Stimulated activated CD8-positive, alpha-beta memory T cell treated with anti-CD3 and anti-CD28 coated beads, Interleukin-7, amount 100 ng/mL, for 4 hours (primary cell): Measurements from ENCODE around the gene PDE3A.

Experiments used
- DNase-seq, 2 donors: peaks; one replicate each; pipeline ENCODE4 v3.0.0-alpha.2; 2020; ENCODE audit warnings: low read depth in 2 of 2

Gene PDE3A

DNA sequence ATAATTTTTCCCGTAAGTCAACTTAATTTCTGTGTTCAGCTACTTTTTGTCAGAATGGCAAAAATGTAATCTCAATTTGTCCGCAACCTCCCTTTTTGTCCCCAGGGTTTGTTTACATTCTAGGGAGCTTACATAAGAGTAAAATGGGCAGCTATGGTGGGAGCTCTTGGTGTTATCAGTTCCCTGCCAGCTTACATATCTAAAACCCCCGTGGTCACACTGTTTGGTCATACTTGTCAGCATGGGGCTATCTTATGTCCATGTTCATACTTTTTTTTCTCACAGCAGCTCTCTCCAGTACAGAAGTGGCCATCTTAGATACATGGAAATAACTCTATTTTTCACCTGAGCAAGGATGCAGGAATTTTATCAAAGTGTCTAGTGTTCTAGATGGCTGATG lies 343.5 kb downstream of the PDE3A start:
- DNase-seq: no peak

DNA sequence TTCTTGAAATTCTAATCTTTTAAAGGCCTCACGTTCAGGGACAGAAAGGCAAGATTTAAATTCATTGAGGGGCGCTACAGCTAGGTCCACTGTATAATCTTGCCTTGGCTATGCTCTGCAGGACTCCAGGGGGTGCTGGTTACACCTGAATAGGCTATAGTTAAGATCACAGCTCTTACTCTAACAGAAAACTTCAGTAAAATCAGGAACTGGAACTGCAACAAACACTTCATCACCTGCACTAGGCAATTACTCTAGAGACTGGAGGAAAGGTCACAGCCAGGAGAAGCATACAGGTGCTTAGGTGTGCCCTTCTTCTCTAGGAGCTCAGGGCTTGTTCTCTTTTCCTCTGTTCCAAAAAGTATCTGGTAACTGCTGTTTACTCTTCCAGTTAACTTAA lies 347.7 kb downstream of the PDE3A start:
- no peak for DNase-seq

DNA sequence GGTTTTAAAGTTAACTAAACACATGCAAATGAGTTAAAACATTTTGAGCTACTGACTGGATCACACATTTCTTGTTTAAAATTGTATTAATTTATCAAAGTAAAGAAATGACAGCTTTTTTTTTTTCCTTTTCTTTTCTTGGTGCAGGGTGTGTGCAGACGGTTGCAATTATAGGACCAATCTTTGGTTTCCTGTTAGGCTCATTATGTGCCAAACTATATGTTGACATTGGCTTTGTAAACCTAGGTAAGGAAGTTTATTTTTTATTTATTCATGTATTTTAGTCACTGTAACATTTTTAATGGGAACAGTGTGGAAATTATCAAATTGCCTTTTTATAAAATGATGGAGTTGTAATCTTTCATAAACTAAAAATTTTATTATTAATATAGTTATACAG lies 348.6 kb downstream of the PDE3A start:
- no peak for DNase-seq

DNA sequence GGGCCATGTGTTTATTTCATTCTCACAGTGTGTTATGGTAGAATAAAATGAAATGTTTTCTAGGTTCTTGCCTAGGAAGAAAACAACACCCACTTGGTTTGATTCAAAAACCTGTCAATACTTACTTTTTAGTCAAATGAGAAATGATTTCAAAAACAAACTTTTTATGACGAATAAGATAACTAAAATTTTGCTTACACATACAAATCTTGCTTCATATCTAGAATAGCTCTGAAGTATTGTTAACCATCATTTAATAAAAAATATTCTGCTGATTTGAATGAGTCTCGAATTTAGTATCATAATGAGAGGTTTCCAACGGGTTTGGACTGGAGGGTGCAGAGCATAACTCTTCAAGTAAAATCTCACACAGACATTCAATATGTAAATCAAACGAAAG lies 350.0 kb downstream of the PDE3A start:
- DNase-seq: no peak

DNA sequence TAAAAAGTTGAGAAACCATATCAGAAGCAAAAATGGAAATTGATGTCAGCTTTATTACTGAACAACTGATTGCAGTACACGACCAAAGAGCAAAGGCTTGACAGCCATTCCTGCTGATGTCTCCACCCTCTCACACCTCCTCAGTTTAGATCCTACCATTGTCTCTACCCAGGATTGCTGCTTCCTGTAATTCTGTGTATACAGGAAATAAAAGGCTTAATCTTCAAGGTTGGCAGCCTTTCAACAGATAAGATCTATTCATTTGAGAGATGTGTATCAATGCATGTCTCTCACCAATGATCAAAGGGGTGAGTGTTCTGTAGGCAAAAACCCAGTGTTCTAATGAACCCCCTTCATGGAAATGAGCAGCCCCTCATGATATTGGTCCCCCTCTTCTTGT lies 353.8 kb downstream of the PDE3A start:
- no peak for DNase-seq

DNA sequence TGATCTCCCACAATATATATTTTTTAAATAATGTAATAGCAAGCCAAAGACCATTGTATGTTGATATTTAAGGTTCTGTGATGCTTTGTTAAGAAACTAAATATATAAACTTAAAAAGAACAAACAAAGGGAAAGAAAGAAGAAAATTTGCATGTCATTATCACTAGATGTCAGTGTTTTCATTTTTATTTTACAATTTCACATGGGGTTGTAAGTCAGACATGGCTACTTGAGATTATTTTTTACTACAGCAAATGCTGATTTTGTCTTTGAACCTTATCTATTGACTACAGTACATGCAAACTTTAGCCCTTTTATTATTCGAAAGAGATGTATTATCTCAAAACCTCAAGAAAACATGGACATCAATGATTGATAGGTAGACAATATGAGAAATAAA lies 362.9 kb downstream of the PDE3A start:
- DNase-seq: no peak
